22Rv1 (cell line): Measurements from ENCODE around the gene AMER3.

Experiments
- ZFX ChIP-seq: fragments of 450-650 bp; IDR thresholded peaks from 2 replicates; pipeline ENCODE4 v1.6.1; 2017; ENCODE audit warnings: antibody characterized with exemption, borderline replicate concordance
- TF ChIP-seq, protein P1 (sequence below): fragments of 450-650 bp; IDR thresholded peaks from 2 replicates; pipeline ENCODE4 v1.5.1; 2017; ENCODE audit warnings: mild to moderate bottlenecking

GRCh38 chr2:130720528-130720927, 34.8 kb upstream of the AMER3 start:
- TF ChIP-seq, protein P1, sequence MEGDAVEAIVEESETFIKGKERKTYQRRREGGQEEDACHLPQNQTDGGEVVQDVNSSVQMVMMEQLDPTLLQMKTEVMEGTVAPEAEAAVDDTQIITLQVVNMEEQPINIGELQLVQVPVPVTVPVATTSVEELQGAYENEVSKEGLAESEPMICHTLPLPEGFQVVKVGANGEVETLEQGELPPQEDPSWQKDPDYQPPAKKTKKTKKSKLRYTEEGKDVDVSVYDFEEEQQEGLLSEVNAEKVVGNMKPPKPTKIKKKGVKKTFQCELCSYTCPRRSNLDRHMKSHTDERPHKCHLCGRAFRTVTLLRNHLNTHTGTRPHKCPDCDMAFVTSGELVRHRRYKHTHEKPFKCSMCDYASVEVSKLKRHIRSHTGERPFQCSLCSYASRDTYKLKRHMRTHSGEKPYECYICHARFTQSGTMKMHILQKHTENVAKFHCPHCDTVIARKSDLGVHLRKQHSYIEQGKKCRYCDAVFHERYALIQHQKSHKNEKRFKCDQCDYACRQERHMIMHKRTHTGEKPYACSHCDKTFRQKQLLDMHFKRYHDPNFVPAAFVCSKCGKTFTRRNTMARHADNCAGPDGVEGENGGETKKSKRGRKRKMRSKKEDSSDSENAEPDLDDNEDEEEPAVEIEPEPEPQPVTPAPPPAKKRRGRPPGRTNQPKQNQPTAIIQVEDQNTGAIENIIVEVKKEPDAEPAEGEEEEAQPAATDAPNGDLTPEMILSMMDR, result no peak
- no peak for TF ChIP-seq ZFX
